ENCODE measurements around the gene SPINT1. TPM values are rescaled to one million over a fixed set of nuclear protein-coding genes. Genes with fewer than 3 reads are reported as not detected.
"Not testable (repeated sequence)": the region's sequence is repeated elsewhere in the genome, so short reads cannot be mapped to it uniquely, and the experiment has no call there.

SPINT1 gene
- total RNA-seq, 1 experiment from 2014 or later = 1.3 TPM

GRCh38 chr15:40859206-40859851 is 15.5 kb downstream of the SPINT1 start:
- peak; percentile 69 for DNase-seq (ENCODE audit: low spot score)

DNA sequence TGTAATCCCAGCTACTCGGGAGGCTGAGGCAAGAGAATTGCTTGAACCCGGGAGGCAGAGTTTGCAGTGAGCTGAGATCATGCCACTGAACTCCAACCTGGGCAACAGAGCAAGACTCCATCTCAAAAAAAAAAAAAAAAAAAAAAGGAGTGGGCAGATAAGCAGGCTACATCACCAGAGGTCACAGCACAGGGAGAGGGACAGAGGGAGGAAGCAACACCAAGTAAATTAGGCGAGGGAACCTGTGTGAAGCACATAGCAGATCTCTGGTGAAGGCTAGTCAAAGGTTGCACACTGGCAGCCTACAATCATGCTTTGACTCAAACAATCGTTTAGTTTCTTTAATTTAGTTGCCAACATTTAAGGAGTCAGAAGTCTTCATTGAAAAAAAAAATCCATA is 17.3 kb downstream of the SPINT1 start:
- not testable (repeated sequence) for DNase-seq (ENCODE audit: low spot score)

GRCh38 chr15:40863660-40864270 is 19.9 kb downstream of the SPINT1 start:
- no peak for DNase-seq (ENCODE audit: low spot score)

GRCh38 chr15:40867199-40867598 is 23.4 kb downstream of the SPINT1 start:
- DNase-seq (ENCODE audit: low spot score) = no peak

- DNase-seq (ENCODE audit: low spot score) = no peak
These were observed 25.8 kb downstream of the SPINT1 start for GRCh38 chr15:40869686-40870085.

- no peak for DNase-seq (ENCODE audit: low spot score)
These were observed 26.9 kb downstream of the SPINT1 start for GRCh38 chr15:40870716-40871115.

- no peak for DNase-seq (ENCODE audit: low spot score)
These were observed 28.1 kb downstream of the SPINT1 start for GRCh38 chr15:40871749-40872617.

DNA sequence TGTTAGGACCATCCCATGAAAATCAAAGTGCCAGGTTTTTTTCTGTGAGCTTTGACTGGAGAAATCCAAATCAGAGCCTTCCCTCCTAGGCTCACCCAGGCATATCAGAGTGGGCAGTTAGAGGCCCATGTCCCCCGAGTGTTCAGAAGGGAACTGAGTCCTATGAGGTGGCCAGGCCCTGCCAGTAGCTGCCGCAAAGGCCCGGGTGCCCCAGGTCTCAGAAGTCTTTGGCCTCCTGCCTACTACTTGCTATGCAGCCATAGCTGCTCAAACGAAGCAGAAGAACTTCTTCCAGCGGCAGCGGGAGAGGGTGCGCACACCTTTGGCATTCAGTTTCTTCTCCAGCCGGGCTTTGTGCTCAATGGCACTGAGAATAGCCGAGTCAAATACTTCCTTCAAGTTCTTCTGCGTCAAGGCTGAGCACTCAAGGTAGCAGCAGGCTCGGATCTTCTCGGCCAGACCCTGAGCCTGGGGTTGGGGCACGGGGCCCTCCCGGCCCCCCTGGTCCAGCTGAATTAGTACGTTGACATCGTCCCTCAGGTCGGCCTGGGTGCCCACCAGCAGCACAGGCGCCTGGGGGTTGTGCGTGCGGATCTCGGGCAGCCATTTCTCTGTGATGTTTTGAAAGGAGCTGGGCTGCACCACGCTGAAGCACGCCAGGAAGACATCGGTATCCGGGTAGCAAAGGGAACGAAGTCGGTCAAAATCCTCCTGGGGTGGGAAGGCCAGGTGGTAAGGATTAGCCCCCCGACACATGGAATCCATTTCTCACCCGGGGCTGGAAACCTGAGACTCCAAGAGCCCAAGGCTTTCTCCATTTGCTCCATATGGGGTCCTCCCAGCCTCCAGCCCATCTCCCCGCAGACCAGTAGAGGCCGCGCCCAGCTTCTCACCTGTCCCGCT is 29.2 kb downstream of the SPINT1 start:
- DNase-seq (ENCODE audit: low spot score) = no peak

- DNase-seq (ENCODE audit: low spot score) = peak; percentile 42
These were observed 30.1 kb downstream of the SPINT1 start, which contains the start of gene RHOV for GRCh38 chr15:40873694-40874561. Gene RHOV (minus strand): TSS chr15:40874234. CDS start chr15:40874139, 95 bp downstream.

GRCh38 chr15:40875991-40876730 is 32.3 kb downstream of the SPINT1 start:
- no peak for DNase-seq (ENCODE audit: low spot score)

DNA sequence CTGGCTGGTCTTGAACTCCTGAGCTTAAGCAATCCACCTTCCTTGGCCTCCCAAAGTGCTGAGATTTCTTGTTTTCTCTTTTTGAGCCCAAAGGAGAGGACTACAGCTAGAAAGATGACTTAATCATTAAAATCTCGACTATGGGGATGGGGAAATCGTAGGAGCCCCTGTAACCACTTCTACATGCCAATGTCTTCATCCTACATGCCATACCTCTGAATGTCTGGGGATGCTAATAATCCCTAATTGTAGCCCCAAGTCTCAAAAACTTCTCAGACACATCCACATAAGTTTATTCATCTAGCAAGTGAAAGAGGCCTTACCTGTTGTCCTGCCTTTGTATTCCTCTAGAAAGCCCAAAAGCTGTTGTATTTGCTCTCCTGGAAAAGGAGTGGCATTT is 33.8 kb downstream of the SPINT1 start:
- DNase-seq (ENCODE audit: low spot score) = no peak

DNA sequence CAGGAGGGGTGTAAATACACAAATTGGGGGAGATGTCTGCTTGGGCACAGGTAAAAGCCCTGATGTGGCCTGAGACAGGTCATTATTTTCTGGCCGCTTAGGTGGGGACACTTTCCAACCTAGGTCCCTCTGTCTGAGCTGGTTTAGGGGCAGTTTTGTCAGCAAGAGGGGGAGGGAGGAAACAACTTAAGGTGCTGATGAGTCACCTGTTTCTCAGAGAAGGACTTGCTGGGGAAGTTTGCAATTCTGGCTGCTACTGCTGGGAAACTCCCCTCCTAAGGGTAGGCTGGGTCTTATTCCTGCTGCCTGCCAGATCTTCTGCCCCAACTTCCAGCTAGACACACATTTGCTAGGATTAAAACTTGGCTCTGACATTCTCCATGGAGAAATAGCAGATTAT is 34.9 kb downstream of the SPINT1 start:
- peak; percentile 79 for DNase-seq (ENCODE audit: low spot score)

- no peak for DNase-seq (ENCODE audit: low spot score)
These were observed 35.8 kb downstream of the SPINT1 start for GRCh38 chr15:40879609-40880008.

DNA sequence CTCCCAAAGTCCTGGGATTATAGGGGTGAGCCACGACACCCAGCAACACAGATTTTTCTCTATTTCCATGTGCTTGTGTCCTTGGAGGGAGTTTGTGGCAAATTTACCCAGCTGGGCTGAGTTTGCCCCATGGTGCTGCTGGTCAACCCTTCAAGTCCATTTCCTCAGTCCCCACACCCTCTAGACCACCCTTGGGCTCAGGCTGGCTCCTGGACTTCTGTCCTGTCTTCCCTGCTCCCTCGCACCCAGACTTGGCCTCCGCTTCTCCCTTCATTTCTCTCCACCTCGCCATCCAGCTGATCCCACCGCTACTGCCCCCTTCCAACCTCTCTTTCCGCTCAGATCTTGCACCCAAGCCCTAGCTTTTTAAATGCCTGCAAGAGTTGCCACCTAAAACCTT is 37.5 kb downstream of the SPINT1 start:
- DNase-seq (ENCODE audit: low spot score) = no peak

DNA sequence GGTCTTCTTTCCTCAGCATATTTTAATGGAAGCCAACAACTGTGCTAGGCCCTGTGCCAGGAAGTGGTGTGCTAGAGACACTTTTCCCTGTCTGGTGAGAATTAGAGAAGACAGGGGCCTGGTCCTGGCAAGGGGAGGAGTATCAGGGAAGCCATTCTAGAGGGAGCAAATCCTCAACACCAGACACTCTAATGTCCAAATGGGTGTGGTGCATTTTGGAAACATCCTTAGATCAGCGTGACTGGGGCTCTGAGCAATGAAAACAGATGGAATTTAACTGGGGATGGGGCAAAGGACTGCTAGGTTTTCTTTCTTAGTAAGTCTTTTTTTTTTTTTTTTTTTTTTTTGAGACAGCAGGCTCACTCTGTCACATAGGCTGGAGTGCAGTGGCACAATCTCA is 42.7 kb downstream of the SPINT1 start:
- no peak for DNase-seq (ENCODE audit: low spot score)

- no peak for DNase-seq (ENCODE audit: low spot score)
These were observed 45.3 kb downstream of the SPINT1 start for GRCh38 chr15:40889112-40889511.

DNA sequence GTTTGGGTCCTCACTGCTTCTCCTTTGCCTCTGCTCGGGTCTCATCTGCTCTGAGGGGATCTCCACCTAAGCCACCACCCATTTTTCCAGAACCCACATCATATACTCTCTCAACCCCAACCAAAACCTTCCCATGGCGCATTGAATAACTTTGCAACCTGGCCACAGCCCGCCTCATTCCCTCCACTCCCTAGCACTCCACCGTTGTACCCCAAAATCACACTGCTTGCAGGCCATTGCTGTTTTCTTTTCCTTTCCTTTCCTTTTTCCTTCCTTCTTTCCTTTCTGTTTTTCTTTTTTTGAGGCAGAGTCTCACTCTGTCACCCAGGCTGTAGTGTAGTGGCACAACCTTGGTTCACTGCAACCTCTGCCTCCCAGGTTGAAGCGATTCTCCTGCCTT is 47.3 kb downstream of the SPINT1 start:
- DNase-seq (ENCODE audit: low spot score) = no peak

- DNase-seq (ENCODE audit: low spot score) = peak; percentile 59
These were observed 48.1 kb downstream of the SPINT1 start for GRCh38 chr15:40891810-40892446.

- DNase-seq (ENCODE audit: low spot score) = no peak
These were observed 48.7 kb downstream of the SPINT1 start for GRCh38 chr15:40892447-40893012.
